Left cardiac atrium (tissue), 4 donors: ENCODE results near the gene IL1R1. TPM values are rescaled to one million over a fixed set of nuclear protein-coding genes. Genes with fewer than 3 reads are reported as not detected.

Experiments
- ATAC-seq, 2 donors: fragments of 200-7000 bp; cut with Tn5 transposase; one replicate each; pipeline ENCODE4 v1.9.1; 2020; ENCODE audit warnings: mild to moderate bottlenecking in 2 of 2, moderate library complexity in 2 of 2
- DNase-seq: peaks from one replicate; pipeline ENCODE4 v3.0.0-alpha.2; 2020
- intact Hi-C, 2 donors: fragments of 100-400 bp; cut with DNase I; formaldehyde crosslinking; loops; one replicate each; pipeline versions ENCODE4 v1.14.1 to v1.15.1; 2022 to 2023
- total RNA-seq, 2 donors: library from RNA; stranded (reverse); fragmentation: NEBNext Ultra II Directional; extraction: Animal tissue kit (Norgen Biotek cat#: 25700); gene quantifications; one replicate each; pipeline ENCODE4 v1.2.1, GENCODE V29; 2021
- donor health status: DM: no; HTN: yes; CAD: no.
- donor health status: DM: no; HTN: yes; CAD: no; lungs with severe emphysema.
- donor health status: DM: yes; HTN: yes; CAD: no.
- donor health status: Dilated cardiomyopathy.

Gene IL1R1
- total RNA-seq, 2 donors from 2014 or later: 60.8 to 124 TPM

DNA sequence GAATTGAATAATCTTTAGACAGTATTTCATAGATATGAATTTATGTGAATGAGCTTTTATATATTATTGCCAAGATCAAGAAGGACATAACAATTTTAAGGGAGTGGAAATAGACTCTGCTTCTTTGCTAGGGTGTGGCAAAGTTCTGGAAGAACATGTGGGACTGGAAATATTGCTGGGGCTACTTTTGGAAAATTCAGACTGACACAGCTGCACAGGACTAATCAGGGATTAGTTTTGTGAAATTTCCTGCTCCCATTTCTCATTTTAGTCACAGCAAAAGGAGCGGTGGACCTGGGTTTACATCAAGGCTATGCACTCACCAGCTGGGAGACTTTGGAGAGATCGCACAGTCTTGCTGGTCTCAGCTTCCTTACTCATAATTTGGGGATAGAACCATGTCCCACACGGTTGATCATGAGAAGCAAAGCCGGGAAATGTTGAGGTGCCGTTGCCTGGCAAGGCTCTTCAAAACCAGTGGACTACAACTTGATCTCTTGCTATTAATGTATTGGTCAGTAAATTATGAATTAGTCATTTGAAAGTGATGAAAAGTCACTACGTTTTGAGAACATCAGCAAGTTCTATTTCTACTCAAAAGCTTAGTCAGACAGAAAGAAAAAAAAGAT, 86.7 kb downstream of the IL1R1 start:
- no peak for DNase-seq
- intact Hi-C loops: no loop called here
- no peak for ATAC-seq

Other genes with a start within 250 kb of the IL1R1 start
- gene IL1R2, start 150.8 kb upstream of the IL1R1 start, total RNA-seq: 1 to 10 TPM; 3.9 to 8.3 TPM
- gene IL1RL2, start 44.3 kb downstream of the IL1R1 start, total RNA-seq: 1 to 10 TPM in 1 of 2 donors, under 1 TPM in 1; 0.15 to 1.4 TPM
- gene IL1RL1, start 168.8 kb downstream of the IL1R1 start, total RNA-seq: 10 to 100 TPM in 1 of 2 donors, 1 to 10 TPM in 1; 1.8 to 54.0 TPM
- gene IL18R1, start 213.1 kb downstream of the IL1R1 start, total RNA-seq: 1 to 10 TPM; 1.2 to 5.5 TPM